SU-DHL-6 (cell line): Measurements from ENCODE around the gene AADAT.

Experiments
- H2AFZ ChIP-seq: fragments of 200-600 bp; sonication (generic); 2 replicates; pipeline ENCODE4 v1.6.1; 2014; ENCODE audit warnings: low read depth, mild to moderate bottlenecking, moderate library complexity, mixed read lengths, antibody characterized with exemption, low read length; ENCODE audit not compliant: severe bottlenecking
- H3F3A ChIP-seq: fragments of 200-600 bp; shearing (Covaris generic); 2 replicates; pipeline ENCODE4 v1.6.0; 2016; ENCODE audit warnings: antibody characterized with exemption, mild to moderate bottlenecking; ENCODE audit not compliant: insufficient read depth
- H3K27ac ChIP-seq: fragments of 200-600 bp; sonication (generic); 2 replicates; pipeline ENCODE4 v1.5.1; 2016; ENCODE audit warnings: low read depth, mild to moderate bottlenecking, low read length, moderate library complexity, mixed read lengths
- H3K27me3 ChIP-seq: fragments of 200-600 bp; sonication (generic), shearing (Covaris generic); 2 replicates; pipeline ENCODE4 v1.6.0; 2014; ENCODE audit warnings: mild to moderate bottlenecking, low read length
- H3K36me3 ChIP-seq: fragments of 200-600 bp; sonication (generic); 2 replicates; pipeline ENCODE4 v1.6.1; 2014; ENCODE audit warnings: mild to moderate bottlenecking, low read length, mixed read lengths
- H3K4me2 ChIP-seq: fragments of 300-600, 200-600 bp; shearing (Covaris generic), sonication (generic); 2 replicates; pipeline ENCODE4 v1.6.0; 2014; ENCODE audit warnings: low read length, low read depth, mild to moderate bottlenecking; ENCODE audit not compliant: poor library complexity, severe bottlenecking
- H3K4me3 ChIP-seq: fragments of 200-600 bp; sonication (generic); 2 replicates; pipeline ENCODE4 v1.5.1; 2014; ENCODE audit warnings: antibody characterized with exemption, low read length, mild to moderate bottlenecking, mixed read lengths; ENCODE audit not compliant: insufficient read depth, poor library complexity, severe bottlenecking
- H3K79me2 ChIP-seq: fragments of 200-600 bp; sonication (generic); 2 replicates; pipeline ENCODE4 v1.6.1; 2014; ENCODE audit warnings: mild to moderate bottlenecking, low read length, moderate library complexity; ENCODE audit not compliant: insufficient read depth
- H3K9ac ChIP-seq: fragments of 200-600 bp; sonication (generic); 2 replicates; pipeline ENCODE4 v1.7.0; 2014; ENCODE audit warnings: mild to moderate bottlenecking, low read length
- H3K9me2 ChIP-seq: fragments of 200-600 bp; sonication (generic); replicated peaks from 2 replicates; pipeline ENCODE4 v1.6.1; 2014; ENCODE audit warnings: low read length; ENCODE audit not compliant: insufficient read depth
- H3K9me3 ChIP-seq: fragments of 200-600 bp; sonication (generic); 2 replicates; pipeline ENCODE4 v1.6.1; 2014; ENCODE audit warnings: low read length, mixed read lengths; ENCODE audit not compliant: insufficient read depth
- H4K20me1 ChIP-seq: fragments of 200-600 bp; sonication (generic); 2 replicates; pipeline ENCODE4 v1.6.1; 2014; ENCODE audit warnings: low read depth, mild to moderate bottlenecking, antibody characterized with exemption, low read length, moderate library complexity, mixed read lengths
- CTCF ChIP-seq: fragments of 200-600 bp; sonication (generic); IDR thresholded peaks from one replicate; pipeline ENCODE4 v1.5.1; 2017; ENCODE audit warnings: antibody characterized with exemption, mild to moderate bottlenecking, low read length, moderate library complexity; ENCODE audit not compliant: insufficient read depth, poor library complexity, severe bottlenecking
- EZH2phosphoT487 ChIP-seq: fragments of 200-600 bp; sonication (generic), shearing (Covaris generic); conservative IDR thresholded peaks from 2 replicates; pipeline ENCODE4 v1.6.1; 2018; ENCODE audit warnings: mild to moderate bottlenecking, antibody characterized with exemption, low read length, moderate library complexity, mixed read lengths

AADAT gene

GRCh38 chr4:170097681-170098080, 7.9 kb upstream of the AADAT start:
- H3K27me3 ChIP-seq: no peaks in the 10 kb centered on the region
- no peak overlapping the region for H3K27ac ChIP-seq
- no peak for TF ChIP-seq EZH2phosphoT487
- no peak for TF ChIP-seq CTCF
- no peaks in the 10 kb centered on the region for H3K79me2 ChIP-seq
- H3K9me2 ChIP-seq: no peaks in the 10 kb centered on the region
- H4K20me1 ChIP-seq: no peaks in the 10 kb centered on the region
- H3K9me3 ChIP-seq: no peaks in the 10 kb centered on the region
- no peaks in the 10 kb centered on the region for H3K36me3 ChIP-seq
- no peak overlapping the region for H3K4me2 ChIP-seq
- H2AFZ ChIP-seq: no peak overlapping the region
- H3K9ac ChIP-seq: no peak overlapping the region
- no peaks in the 10 kb centered on the region for H3F3A ChIP-seq
- no peak overlapping the region for H3K4me3 ChIP-seq

- no peak overlapping the region for H3K27ac ChIP-seq
Measured at GRCh38 chr4:170093973-170094535, 4.3 kb upstream of the AADAT start.

GRCh38 chr4:170091069-170091696, 1.4 kb upstream of the AADAT start:
- no peaks in the 10 kb centered on the region for H3F3A ChIP-seq
- no peak overlapping the region for H3K9ac ChIP-seq
- no peaks in the 10 kb centered on the region for H3K9me3 ChIP-seq
- H4K20me1 ChIP-seq: no peaks in the 10 kb centered on the region
- no peaks in the 10 kb centered on the region for H3K9me2 ChIP-seq
- no peaks in the 10 kb centered on the region for H3K79me2 ChIP-seq
- H3K27ac ChIP-seq: no peak overlapping the region
- no peak for TF ChIP-seq CTCF
- no peak for TF ChIP-seq EZH2phosphoT487
- H3K36me3 ChIP-seq: no peaks in the 10 kb centered on the region
- H3K27me3 ChIP-seq: no peaks in the 10 kb centered on the region
- no peak overlapping the region for H3K4me2 ChIP-seq
- H3K4me3 ChIP-seq: no peak overlapping the region
- H2AFZ ChIP-seq: no peak overlapping the region

More at GRCh38 chr4:170093973-170094535, 4.3 kb upstream of the AADAT start:
- Histone ChIP-seq H3K9me3 (no peaks in the 10 kb centered on the region), H3K9ac (no peak overlapping the region), H3K4me3 (no peak overlapping the region), H3K4me2 (no peak overlapping the region), H2AFZ (no peak overlapping the region), H3K27me3 (no peaks in the 10 kb centered on the region), H3K36me3 (no peaks in the 10 kb centered on the region), H3K79me2 (no peaks in the 10 kb centered on the region), H3K9me2 (no peaks in the 10 kb centered on the region), H3F3A (no peaks in the 10 kb centered on the region), H4K20me1 (no peaks in the 10 kb centered on the region)
- TF ChIP-seq EZH2phosphoT487: no peak
- TF ChIP-seq CTCF: no peak
